A549 (cell line): ENCODE data around the gene RIMBP2.

Experiments
- CHD4 ChIP-seq: fragments of 200-600 bp; sonication (generic); IDR thresholded peaks from 2 replicates; pipeline ENCODE4 v1.6.1; 2016; ENCODE audit warnings: antibody characterized with exemption, mild to moderate bottlenecking, borderline replicate concordance
- E2F6 ChIP-seq: IDR thresholded peaks from 2 replicates; pipeline ENCODE4 v1.6.1; 2012; ENCODE audit warnings: low read depth, borderline replicate concordance
- HDAC2 ChIP-seq: fragments of 200-600 bp; sonication (generic); IDR thresholded peaks from 2 replicates; pipeline ENCODE4 v1.6.1; 2016
- NFE2L2 ChIP-seq: fragments of 150-350 bp; conservative IDR thresholded peaks from 2 replicates; pipeline ENCODE4 v1.6.1; 2014; ENCODE audit warnings: low read length
- POLR2A ChIP-seq: IDR thresholded peaks from 2 replicates; pipeline ENCODE4 v1.6.1; 2012; ENCODE audit warnings: mild to moderate bottlenecking, low read length
- TF ChIP-seq, protein P1 (sequence below): fragments of >200 bp; sonication (Bioruptor Twin); formaldehyde crosslinking; IDR thresholded peaks from 3 replicates; pipeline ENCODE4 v1.5.1; 2016
- TF ChIP-seq, protein P2 (sequence below): IDR thresholded peaks from 2 replicates; pipeline ENCODE4 v1.6.1; 2012

- TF ChIP-seq CHD4 (no peak), E2F6 (no peak), POLR2A (no peak), NFE2L2 (no peak), HDAC2 (no peak)
- TF ChIP-seq, protein P1, sequence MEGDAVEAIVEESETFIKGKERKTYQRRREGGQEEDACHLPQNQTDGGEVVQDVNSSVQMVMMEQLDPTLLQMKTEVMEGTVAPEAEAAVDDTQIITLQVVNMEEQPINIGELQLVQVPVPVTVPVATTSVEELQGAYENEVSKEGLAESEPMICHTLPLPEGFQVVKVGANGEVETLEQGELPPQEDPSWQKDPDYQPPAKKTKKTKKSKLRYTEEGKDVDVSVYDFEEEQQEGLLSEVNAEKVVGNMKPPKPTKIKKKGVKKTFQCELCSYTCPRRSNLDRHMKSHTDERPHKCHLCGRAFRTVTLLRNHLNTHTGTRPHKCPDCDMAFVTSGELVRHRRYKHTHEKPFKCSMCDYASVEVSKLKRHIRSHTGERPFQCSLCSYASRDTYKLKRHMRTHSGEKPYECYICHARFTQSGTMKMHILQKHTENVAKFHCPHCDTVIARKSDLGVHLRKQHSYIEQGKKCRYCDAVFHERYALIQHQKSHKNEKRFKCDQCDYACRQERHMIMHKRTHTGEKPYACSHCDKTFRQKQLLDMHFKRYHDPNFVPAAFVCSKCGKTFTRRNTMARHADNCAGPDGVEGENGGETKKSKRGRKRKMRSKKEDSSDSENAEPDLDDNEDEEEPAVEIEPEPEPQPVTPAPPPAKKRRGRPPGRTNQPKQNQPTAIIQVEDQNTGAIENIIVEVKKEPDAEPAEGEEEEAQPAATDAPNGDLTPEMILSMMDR: no peak
- TF ChIP-seq, protein P2, sequence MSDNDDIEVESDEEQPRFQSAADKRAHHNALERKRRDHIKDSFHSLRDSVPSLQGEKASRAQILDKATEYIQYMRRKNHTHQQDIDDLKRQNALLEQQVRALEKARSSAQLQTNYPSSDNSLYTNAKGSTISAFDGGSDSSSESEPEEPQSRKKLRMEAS: no peak
These were observed 8.6 kb downstream of the RIMBP2 start for GRCh38 chr12:130707571-130707891.
